PC-9 (cell line): Measurements from ENCODE around the gene NECAB2. TPM values are rescaled to one million over a fixed set of nuclear protein-coding genes. Genes with fewer than 3 reads are reported as not detected.

ENCODE experiments used
- BruUV-seq: library from RNA; stranded (reverse); fragments of 400-500 nt; replicated peaks from 2 replicates; lab custom pipeline; 2021; lab: Mats Ljungman, UMichigan
- CTCF ChIA-PET: fragments of 300-600 bp; sonication (Branson Sonifier 250); formaldehyde crosslinking; loops from one replicate; lab custom pipeline; 2022; ENCODE audit warnings: antibody characterized with exemption; lab: Charles Lee
- POLR2A ChIA-PET: fragments of 300-600 bp; sonication (Branson Sonifier 250); formaldehyde crosslinking; loops from one replicate; lab custom pipeline; 2022; ENCODE audit warnings: antibody characterized with exemption; ENCODE audit not compliant: unreplicated experiment; lab: Charles Lee
- DNase-seq, 2 experiments: peaks; one replicate each; pipeline versions ENCODE4 v3.0.0 to v3.0.0-alpha.2; 2015 to 2022; ENCODE audit warnings: mixed read lengths in 1 of 2
- H2AFZ ChIP-seq: fragments of 200-600 bp; sonication (generic); 2 replicates; pipeline ENCODE4 v1.8.1; 2017; ENCODE audit warnings: antibody characterized with exemption
- H3F3A ChIP-seq: fragments of 200-600 bp; sonication (generic); 2 replicates; pipeline ENCODE4 v1.8.1; 2017; ENCODE audit warnings: antibody characterized with exemption, mild to moderate bottlenecking, low read depth; ENCODE audit not compliant: insufficient read depth
- H3K27ac ChIP-seq: fragments of 200-600 bp; sonication (generic); 2 replicates; pipeline ENCODE4 v1.6.1; 2016; ENCODE audit warnings: mixed run types
- H3K27me3 ChIP-seq: fragments of 200-600 bp; sonication (generic); 2 replicates; pipeline ENCODE4 v1.6.1; 2016; ENCODE audit warnings: low read depth, mixed run types; ENCODE audit not compliant: insufficient read depth
- H3K36me3 ChIP-seq: fragments of 200-600 bp; sonication (generic); 2 replicates; pipeline ENCODE4 v1.6.1; 2016; ENCODE audit warnings: low read depth, mixed run types
- H3K4me1 ChIP-seq: fragments of 200-600 bp; sonication (generic); replicated peaks from 2 replicates; pipeline ENCODE4 v1.6.1; 2016; ENCODE audit warnings: mixed run types; ENCODE audit not compliant: insufficient read depth
- H3K4me2 ChIP-seq: fragments of 200-600 bp; sonication (generic); 2 replicates; pipeline ENCODE4 v1.6.1; 2017; ENCODE audit warnings: mixed run types
- H3K4me3 ChIP-seq: fragments of 200-600 bp; sonication (generic); 2 replicates; pipeline ENCODE4 v1.6.1; 2016; ENCODE audit warnings: mixed run types
- H3K79me2 ChIP-seq: fragments of 200-600 bp; sonication (generic); 2 replicates; pipeline ENCODE4 v1.6.1; 2017; ENCODE audit warnings: low read depth, mixed run types
- H3K9me2 ChIP-seq: fragments of 200-600 bp; sonication (generic); 2 replicates; pipeline ENCODE4 v1.8.1; 2017; ENCODE audit warnings: mild to moderate bottlenecking; ENCODE audit not compliant: insufficient read depth
- H3K9me3 ChIP-seq: fragments of 200-600 bp; sonication (generic); 2 replicates; pipeline ENCODE4 v1.8.1; 2016; ENCODE audit warnings: low read depth; ENCODE audit not compliant: insufficient read depth
- H4K20me1 ChIP-seq: fragments of 200-600 bp; sonication (generic); 2 replicates; pipeline ENCODE4 v1.8.1; 2017; ENCODE audit not compliant: insufficient read depth
- EZH2 ChIP-seq: fragments of 200-600 bp; sonication (generic); IDR thresholded peaks from 2 replicates; pipeline ENCODE4 v1.8.0; 2017; ENCODE audit warnings: antibody characterized with exemption, low read depth
- intact Hi-C: fragments of 100-400 bp; cut with micrococcal nuclease; formaldehyde crosslinking; loops from one replicate; pipeline ENCODE4 v1.10.0; 2022; ENCODE audit not compliant: unreplicated experiment
- total RNA-seq: library from RNA; stranded (reverse); gene quantifications from 2 replicates; pipeline ENCODE4 v1.2.3, GENCODE V29; 2021
- TF ChIP-seq, protein P1 (sequence below): fragments of 200-600 bp; sonication (generic); conservative IDR thresholded peaks from 2 replicates; pipeline ENCODE4 v1.6.1; 2017; ENCODE audit warnings: mixed run types, antibody characterized with exemption, mild to moderate bottlenecking, moderate library complexity

The NECAB2 gene
- total RNA-seq, 1 experiment from 2014 or later, result 0.74 TPM

GRCh38 chr16:83942074-83942473 is 26.0 kb upstream of the NECAB2 start:
- ChIA-PET CTCF (no interaction called here), POLR2A (no interaction called here)
- no peak for DNase-seq
- Histone ChIP-seq H3K27ac (no peak overlapping the region), H3K27me3 (no peaks in the 10 kb centered on the region), H3K9me3 (no peaks in the 10 kb centered on the region), H3K79me2 (no peaks in the 10 kb centered on the region), H3F3A (no peaks in the 10 kb centered on the region; the same call in 1 of the 2 replicates), H3K4me3 (no peak overlapping the region), H3K4me2 (no peak overlapping the region), H4K20me1 (no peaks in the 10 kb centered on the region), H3K9me2 (no peaks in the 10 kb centered on the region), H2AFZ (no peak overlapping the region), H3K4me1 (no peaks in the 10 kb centered on the region), H3K36me3 (no peaks in the 10 kb centered on the region)
- intact Hi-C loops, result no loop called here
- no peak for TF ChIP-seq EZH2
- TF ChIP-seq, protein P1, sequence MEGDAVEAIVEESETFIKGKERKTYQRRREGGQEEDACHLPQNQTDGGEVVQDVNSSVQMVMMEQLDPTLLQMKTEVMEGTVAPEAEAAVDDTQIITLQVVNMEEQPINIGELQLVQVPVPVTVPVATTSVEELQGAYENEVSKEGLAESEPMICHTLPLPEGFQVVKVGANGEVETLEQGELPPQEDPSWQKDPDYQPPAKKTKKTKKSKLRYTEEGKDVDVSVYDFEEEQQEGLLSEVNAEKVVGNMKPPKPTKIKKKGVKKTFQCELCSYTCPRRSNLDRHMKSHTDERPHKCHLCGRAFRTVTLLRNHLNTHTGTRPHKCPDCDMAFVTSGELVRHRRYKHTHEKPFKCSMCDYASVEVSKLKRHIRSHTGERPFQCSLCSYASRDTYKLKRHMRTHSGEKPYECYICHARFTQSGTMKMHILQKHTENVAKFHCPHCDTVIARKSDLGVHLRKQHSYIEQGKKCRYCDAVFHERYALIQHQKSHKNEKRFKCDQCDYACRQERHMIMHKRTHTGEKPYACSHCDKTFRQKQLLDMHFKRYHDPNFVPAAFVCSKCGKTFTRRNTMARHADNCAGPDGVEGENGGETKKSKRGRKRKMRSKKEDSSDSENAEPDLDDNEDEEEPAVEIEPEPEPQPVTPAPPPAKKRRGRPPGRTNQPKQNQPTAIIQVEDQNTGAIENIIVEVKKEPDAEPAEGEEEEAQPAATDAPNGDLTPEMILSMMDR, result no peak
- BruUV-seq, result no TSS peak

- intact Hi-C loops, result no loop called here
- CTCF ChIA-PET, result interaction anchor here (0.6 kb wide), 1 partner anchor 12 kb away, joined by 3 read pairs; no protein-coding TSS in a partner anchor
- TF ChIP-seq EZH2, result no peak
- TF ChIP-seq, protein P1, result no peak
Observed at GRCh38 chr16:83942815-83943515, 25.1 kb upstream of the NECAB2 start.

GRCh38 chr16:83943516-83944050 is 24.5 kb upstream of the NECAB2 start:
- ChIA-PET CTCF (interaction anchor here (0.6 to 1.0 kb wide), 2 partner anchors 12 to 17 kb away, joined by 3 to 4 read pairs; no protein-coding TSS in a partner anchor), POLR2A (no interaction called here)
- H2AFZ ChIP-seq, result no peak overlapping the region
- intact Hi-C loops, result no loop called here
- no peak overlapping the region for H3K4me3 ChIP-seq
- H3K79me2 ChIP-seq, result no peaks in the 10 kb centered on the region
- DNase-seq, result no peak
- H3F3A ChIP-seq, result no peaks in the 10 kb centered on the region
- no peaks in the 10 kb centered on the region for H3K9me2 ChIP-seq
- H3K4me2 ChIP-seq, result no peak overlapping the region
- no TSS peak for BruUV-seq
- H3K4me1 ChIP-seq, result no peaks in the 10 kb centered on the region
- no peak overlapping the region for H3K27ac ChIP-seq
- TF ChIP-seq, protein P1, result no peak
- no peak for TF ChIP-seq EZH2
- H4K20me1 ChIP-seq, result no peaks in the 10 kb centered on the region
- no peaks in the 10 kb centered on the region for H3K36me3 ChIP-seq
- no peaks in the 10 kb centered on the region for H3K9me3 ChIP-seq
- no peaks in the 10 kb centered on the region for H3K27me3 ChIP-seq

More at GRCh38 chr16:83942815-83943515, 25.1 kb upstream of the NECAB2 start:
- Histone ChIP-seq H3K4me3 (no peak overlapping the region), H3K4me2 (no peak overlapping the region), H4K20me1 (no peaks in the 10 kb centered on the region), H2AFZ (no peak overlapping the region), H3K27ac (no peak overlapping the region), H3K36me3 (no peaks in the 10 kb centered on the region), H3K9me3 (no peaks in the 10 kb centered on the region), H3K27me3 (no peaks in the 10 kb centered on the region), H3K9me2 (no peaks in the 10 kb centered on the region), H3K4me1 (no peaks in the 10 kb centered on the region), H3F3A (no peaks in the 10 kb centered on the region), H3K79me2 (no peaks in the 10 kb centered on the region)
- no TSS peak for BruUV-seq
- POLR2A ChIA-PET, result no interaction called here
- DNase-seq, result no peak
